ENCODE measurements around the gene SLC37A1. TPM values are rescaled to one million over a fixed set of nuclear protein-coding genes. Genes with fewer than 3 reads are reported as not detected.

The SLC37A1 gene
- total and polyA plus RNA-seq, 9 of the 15 experiments (the other 6 are each of a cell fraction or from before 2014, with no cell fraction given) = 0.06 to 3.4 (median 0.40) TPM

DNA sequence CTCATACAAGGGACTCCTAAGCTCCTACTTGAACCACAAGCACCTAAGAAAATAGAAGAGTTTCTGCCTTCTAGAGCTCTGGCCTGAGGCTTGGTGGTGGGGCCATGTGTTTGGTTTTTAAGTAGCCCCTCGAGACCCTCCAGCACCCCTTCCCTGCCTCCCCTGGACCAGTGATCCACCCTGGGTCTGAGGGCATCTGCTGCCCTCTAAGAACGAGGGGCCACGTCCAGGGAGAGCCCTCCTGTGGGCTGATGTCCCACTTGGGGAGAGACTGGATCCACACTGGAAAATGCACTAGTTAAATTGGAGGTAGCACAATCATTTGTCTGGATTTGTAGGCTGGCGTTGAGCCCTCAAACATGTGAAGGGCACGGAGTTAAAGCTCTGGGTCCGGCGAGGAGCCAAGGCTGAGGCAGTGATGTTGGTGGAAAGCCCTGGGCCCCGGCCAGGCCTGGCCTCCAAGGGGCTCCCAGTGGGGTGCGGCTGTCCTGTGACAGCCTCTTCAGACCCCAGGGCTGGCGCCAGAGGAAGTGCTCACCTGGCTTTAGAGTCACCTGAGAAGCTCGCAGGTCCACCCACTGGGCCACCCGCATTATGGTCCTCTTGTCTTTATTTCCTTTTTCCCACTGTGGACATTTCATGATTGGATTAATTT lies 65.2 kb downstream of the SLC37A1 start:
- peaks cover 47 to 69% of the 10 kb centered on the region in 2 experiments for H3K27me3 ChIP-seq (ENCODE audit: control insufficient read depth in 2 of 2, insufficient read depth in 2 of 2, low read length in 2 of 2)
- no TSS peak for BruUV-seq (replicated peaks)
- no peak for FAIRE-seq
- H3K4me2 ChIP-seq (ENCODE audit: insufficient read depth, low read length) = no peak overlapping the region
- no peaks in the 10 kb centered on the region for H3K9me1 ChIP-seq (ENCODE audit: control insufficient read depth, insufficient read depth, low read length)
- no peaks in the 10 kb centered on the region for H3K36me3 ChIP-seq (ENCODE audit: control insufficient read depth, insufficient read depth, low read length)
- DNase-seq (ENCODE audit: extremely low read depth in 1 of 4, low spot score in 3 of 4) = no peak
- ChIA-PET POLR2A (interaction anchor here (0.6 to 1.9 kb wide), 3 partner anchors 11 to 33 kb away, joined by 3 to 7 read pairs (median 7); no protein-coding TSS in a partner anchor), CTCF (ENCODE audit: low intra/inter-chr PET ratio) (no interaction called here)
- WGBS (ENCODE audit: insufficient coverage, low coverage, missing lambda C conversion rate) = 1% methylated on average over 12 of the region's 12 CpGs
- H3K4me3 ChIP-seq = no peak overlapping the region
- no peak overlapping the region for H3K27ac ChIP-seq (ENCODE audit: extremely low read depth, low read depth, low read length)
- TF ChIP-seq MBD2 (IDR thresholded peaks at IDR 0.05; ENCODE audit: borderline replicate concordance, low read depth) = no peak
- TF ChIP-seq, protein P1, sequence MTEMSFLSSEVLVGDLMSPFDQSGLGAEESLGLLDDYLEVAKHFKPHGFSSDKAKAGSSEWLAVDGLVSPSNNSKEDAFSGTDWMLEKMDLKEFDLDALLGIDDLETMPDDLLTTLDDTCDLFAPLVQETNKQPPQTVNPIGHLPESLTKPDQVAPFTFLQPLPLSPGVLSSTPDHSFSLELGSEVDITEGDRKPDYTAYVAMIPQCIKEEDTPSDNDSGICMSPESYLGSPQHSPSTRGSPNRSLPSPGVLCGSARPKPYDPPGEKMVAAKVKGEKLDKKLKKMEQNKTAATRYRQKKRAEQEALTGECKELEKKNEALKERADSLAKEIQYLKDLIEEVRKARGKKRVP (CRISPR knock-in tag; IDR thresholded peaks at IDR 0.05) = no peak
- TF ChIP-seq, protein P2, sequence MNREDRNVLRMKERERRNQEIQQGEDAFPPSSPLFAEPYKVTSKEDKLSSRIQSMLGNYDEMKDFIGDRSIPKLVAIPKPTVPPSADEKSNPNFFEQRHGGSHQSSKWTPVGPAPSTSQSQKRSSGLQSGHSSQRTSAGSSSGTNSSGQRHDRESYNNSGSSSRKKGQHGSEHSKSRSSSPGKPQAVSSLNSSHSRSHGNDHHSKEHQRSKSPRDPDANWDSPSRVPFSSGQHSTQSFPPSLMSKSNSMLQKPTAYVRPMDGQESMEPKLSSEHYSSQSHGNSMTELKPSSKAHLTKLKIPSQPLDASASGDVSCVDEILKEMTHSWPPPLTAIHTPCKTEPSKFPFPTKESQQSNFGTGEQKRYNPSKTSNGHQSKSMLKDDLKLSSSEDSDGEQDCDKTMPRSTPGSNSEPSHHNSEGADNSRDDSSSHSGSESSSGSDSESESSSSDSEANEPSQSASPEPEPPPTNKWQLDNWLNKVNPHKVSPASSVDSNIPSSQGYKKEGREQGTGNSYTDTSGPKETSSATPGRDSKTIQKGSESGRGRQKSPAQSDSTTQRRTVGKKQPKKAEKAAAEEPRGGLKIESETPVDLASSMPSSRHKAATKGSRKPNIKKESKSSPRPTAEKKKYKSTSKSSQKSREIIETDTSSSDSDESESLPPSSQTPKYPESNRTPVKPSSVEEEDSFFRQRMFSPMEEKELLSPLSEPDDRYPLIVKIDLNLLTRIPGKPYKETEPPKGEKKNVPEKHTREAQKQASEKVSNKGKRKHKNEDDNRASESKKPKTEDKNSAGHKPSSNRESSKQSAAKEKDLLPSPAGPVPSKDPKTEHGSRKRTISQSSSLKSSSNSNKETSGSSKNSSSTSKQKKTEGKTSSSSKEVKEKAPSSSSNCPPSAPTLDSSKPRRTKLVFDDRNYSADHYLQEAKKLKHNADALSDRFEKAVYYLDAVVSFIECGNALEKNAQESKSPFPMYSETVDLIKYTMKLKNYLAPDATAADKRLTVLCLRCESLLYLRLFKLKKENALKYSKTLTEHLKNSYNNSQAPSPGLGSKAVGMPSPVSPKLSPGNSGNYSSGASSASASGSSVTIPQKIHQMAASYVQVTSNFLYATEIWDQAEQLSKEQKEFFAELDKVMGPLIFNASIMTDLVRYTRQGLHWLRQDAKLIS (CRISPR knock-in tag; IDR thresholded peaks at IDR 0.05) = no peak
- no peak for TF ChIP-seq KLF6 (CRISPR knock-in tag; IDR thresholded peaks at IDR 0.05; ENCODE audit: borderline replicate concordance)
- TF ChIP-seq ZNF197 (CRISPR knock-in tag; IDR thresholded peaks at IDR 0.05; ENCODE audit: low read depth) = no peak
- TF ChIP-seq ZNF785 (CRISPR knock-in tag; IDR thresholded peaks at IDR 0.05) = no peak
- no peak for TF ChIP-seq NR2C2 (CRISPR knock-in tag; IDR thresholded peaks at IDR 0.05)
- TF ChIP-seq NR2C2 (tag; IDR thresholded peaks at IDR 0.05) = no peak
- TF ChIP-seq RFX5 (IDR thresholded peaks at IDR 0.05; ENCODE audit: low read depth, low read length) = no peak
- TF ChIP-seq HEY1 (CRISPR knock-in tag; IDR thresholded peaks at IDR 0.05; ENCODE audit: borderline replicate concordance) = no peak
- no peak for TF ChIP-seq SLC30A9 (CRISPR knock-in tag; IDR thresholded peaks at IDR 0.05)
- TF ChIP-seq GATA2 (CRISPR knock-in tag; IDR thresholded peaks at IDR 0.05) = no peak
- TF ChIP-seq, protein P3, sequence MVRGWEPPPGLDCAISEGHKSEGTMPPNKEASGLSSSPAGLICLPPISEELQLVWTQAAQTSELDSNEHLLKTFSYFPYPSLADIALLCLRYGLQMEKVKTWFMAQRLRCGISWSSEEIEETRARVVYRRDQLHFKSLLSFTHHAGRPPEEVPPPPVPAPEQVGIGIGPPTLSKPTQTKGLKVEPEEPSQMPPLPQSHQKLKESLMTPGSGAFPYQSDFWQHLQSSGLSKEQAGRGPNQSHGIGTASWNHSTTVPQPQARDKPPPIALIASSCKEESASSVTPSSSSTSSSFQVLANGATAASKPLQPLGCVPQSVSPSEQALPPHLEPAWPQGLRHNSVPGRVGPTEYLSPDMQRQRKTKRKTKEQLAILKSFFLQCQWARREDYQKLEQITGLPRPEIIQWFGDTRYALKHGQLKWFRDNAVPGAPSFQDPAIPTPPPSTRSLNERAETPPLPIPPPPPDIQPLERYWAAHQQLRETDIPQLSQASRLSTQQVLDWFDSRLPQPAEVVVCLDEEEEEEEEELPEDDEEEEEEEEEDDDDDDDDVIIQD (CRISPR knock-in tag; IDR thresholded peaks at IDR 0.05) = no peak
- TF ChIP-seq IRF2 (CRISPR knock-in tag; IDR thresholded peaks at IDR 0.05) = no peak
- no peak for TF ChIP-seq ZNF224 (CRISPR knock-in tag; IDR thresholded peaks at IDR 0.05)
- no peak for TF ChIP-seq CHD2 (IDR thresholded peaks at IDR 0.05; ENCODE audit: low read depth, low read length)
- TF ChIP-seq SMARCA5 (IDR thresholded peaks at IDR 0.05) = no peak
- no peak for TF ChIP-seq HLTF (IDR thresholded peaks at IDR 0.05)
- intact Hi-C loops (cut with micrococcal nuclease) (loop anchor here (10.0 kb wide), 1 partner anchor 54 kb away; no protein-coding TSS in a partner anchor), in situ Hi-C loops (cut with MboI) (no loop called here)
- H3K9me3 ChIP-seq (replicated peaks; ENCODE audit: control insufficient read depth, insufficient read depth, low read depth, low read length) = peaks cover 8% of the 10 kb centered on the region; the same call in 1 of the 2 replicates
- peaks cover 4% of the 10 kb centered on the region; the same call in 1 of the 2 replicates for H4K20me1 ChIP-seq (replicated peaks; ENCODE audit: control insufficient read depth, insufficient read depth, low read length)
- no peaks in the 10 kb centered on the region for H3K79me2 ChIP-seq (ENCODE audit: control insufficient read depth, insufficient read depth, low read length)
- peaks cover 0 to 6% of the 10 kb centered on the region in 2 experiments; a peak in 1 of 5 replicates for H3K4me1 ChIP-seq (replicated peaks in 1 of 2; ENCODE audit: control insufficient read depth in 2 of 2, insufficient read depth in 2 of 2, low read length in 2 of 2)
- no peak for ATAC-seq
- no peak overlapping the region for H2AFZ ChIP-seq (ENCODE audit: low read depth, low read length)
- no peak overlapping the region for H3K9ac ChIP-seq (ENCODE audit: insufficient read depth in 1 of 2, low read depth in 2 of 2, low read length in 2 of 2)

Measured in K562 (cell line).